Esophagus muscularis mucosa (tissue), 4 donors: ENCODE data around the gene PLG. TPM values are rescaled to one million over a fixed set of nuclear protein-coding genes. Genes with fewer than 3 reads are reported as not detected.
"Not testable (repeated sequence)": the region's sequence is repeated elsewhere in the genome, so short reads cannot be mapped to it uniquely, and the experiment has no call there.

Experiments used
- DNase-seq: peaks from one replicate; pipeline ENCODE4 v3.0.0-alpha.2; 2017; ENCODE audit errors: extremely low spot score
- H3K27ac ChIP-seq, 4 donors: fragments of 200-600 bp; sonication (generic); replicated peaks in 1 of 4; 1 replicate in 3 of 4; 2 replicates in 1 of 4; pipeline ENCODE4 v1.5.1; 2016 to 2019; ENCODE audit warnings: mild to moderate bottlenecking in 1 of 4
- H3K27me3 ChIP-seq, 4 donors: fragments of 200-600 bp; sonication (generic); one replicate each; pipeline versions ENCODE4 v1.5.1 to v1.6.0; 2016 to 2019
- H3K36me3 ChIP-seq, 4 donors: fragments of 200-600 bp; sonication (generic); one replicate each; pipeline ENCODE4 v1.5.1; 2016 to 2019
- H3K4me1 ChIP-seq, 4 donors: fragments of 200-600 bp; sonication (generic); one replicate each; pipeline ENCODE4 v1.5.1; 2016 to 2019
- H3K4me3 ChIP-seq, 4 donors: fragments of 200-600 bp; sonication (generic); 1 replicate in 2 of 4; 2 replicates in 2 of 4; pipeline ENCODE4 v1.5.1; 2016 to 2019; ENCODE audit warnings: mild to moderate bottlenecking in 4 of 4, moderate library complexity in 1 of 4
- H3K9me3 ChIP-seq, 4 donors: fragments of 200-600 bp; sonication (generic); 1 replicate in 3 of 4; 2 replicates in 1 of 4; pipeline ENCODE4 v1.5.1; 2016 to 2019
- CTCF ChIP-seq, 3 experiments: fragments of 200-600 bp in 2 of 3; fragments of 450-650 bp in 1 of 3; sonication (generic) in 2 of 3; IDR thresholded peaks; one replicate each; pipeline ENCODE4 v1.5.1; 2017 to 2019; ENCODE audit warnings: antibody characterized with exemption in 3 of 3, mild to moderate bottlenecking in 2 of 3, moderate library complexity in 1 of 3
- EP300 ChIP-seq: sonication (generic); formaldehyde crosslinking; IDR thresholded peaks from one replicate; pipeline ENCODE4 v1.6.1; 2017; ENCODE audit warnings: antibody characterized with exemption
- POLR2A ChIP-seq: fragments of 450-650 bp; IDR thresholded peaks from one replicate; pipeline ENCODE4 v1.6.1; 2017; ENCODE audit warnings: antibody characterized with exemption, moderate library complexity, mild to moderate bottlenecking, low read depth
- POLR2AphosphoS5 ChIP-seq, 2 donors: sonication (generic); formaldehyde crosslinking; IDR thresholded peaks; one replicate each; pipeline ENCODE4 v1.6.1; 2017; ENCODE audit warnings: antibody characterized with exemption in 2 of 2
- whole genome bisulfite sequencing: methylation state at CpG from one replicate; pipeline ENCODE4 v1.1.5; 2018; 5-methylcytosine and 5-hydroxymethylcytosine counted together
- intact Hi-C: fragments of 100-400 bp; cut with DNase I; formaldehyde crosslinking; loops from one replicate; pipeline ENCODE4 v1.15.1; 2023
- total RNA-seq, 4 donors: library from RNA; depleted of rRNA; stranded (reverse); fragments of >200 nt; gene quantifications; one replicate each; pipeline versions ENCODE4 v1.1.0 to v1.2.1, GENCODE V29; 2016

Gene PLG
- total RNA-seq, 4 donors from 2014 or later: not detected

GRCh38 chr6:160767647-160768019 is 65.6 kb downstream of the PLG start:
- Histone ChIP-seq H3K4me1 (peaks cover 7 to 17% (median 12%) of the 10 kb centered on the region in 4 donors), H3K36me3 (no peaks in the 10 kb centered on the region), H3K9me3 (peaks cover 0 to 3% (median 0%) of the 10 kb centered on the region in 4 donors), H3K27me3 (peaks cover 0 to 9% (median 0%) of the 10 kb centered on the region in 4 donors), H3K4me3 (peak overlapping the region; percentile 53 to 59 (median 54)), H3K27ac (no peak overlapping the region)
- no peak for DNase-seq
- WGBS: 30% methylated on average over 5 of the region's 5 CpGs
- intact Hi-C loops: loop anchor here (5.0 to 10.0 kb wide), 2 partner anchors 35 to 233 kb away; no protein-coding TSS in a partner anchor
- TF ChIP-seq POLR2A (no peak), EP300 (no peak), POLR2AphosphoS5 (IDR thresholded peaks at IDR 0.05) (no peak), CTCF (IDR thresholded peaks at IDR 0.05) (no peak)

- intact Hi-C loops: loop anchor here (5.0 to 10.0 kb wide), 2 partner anchors 36 to 233 kb away; no protein-coding TSS in a partner anchor
- H3K4me3 ChIP-seq: no peak overlapping the region
- H3K27ac ChIP-seq: no peak overlapping the region
- peak; percentile 62 for DNase-seq
- no peak for TF ChIP-seq CTCF (IDR thresholded peaks at IDR 0.05)
- no peak for TF ChIP-seq POLR2AphosphoS5 (IDR thresholded peaks at IDR 0.05)
- no peak for TF ChIP-seq POLR2A
- no peak for TF ChIP-seq EP300
- H3K4me1 ChIP-seq: peaks cover 7 to 17% (median 12%) of the 10 kb centered on the region in 4 donors
- H3K36me3 ChIP-seq: no peaks in the 10 kb centered on the region
- peaks cover 0 to 9% (median 0%) of the 10 kb centered on the region in 4 donors for H3K27me3 ChIP-seq
- no peaks in the 10 kb centered on the region for H3K9me3 ChIP-seq
- 85% methylated on average over 8 of the region's 8 CpGs for WGBS
These were observed 66.1 kb downstream of the PLG start for GRCh38 chr6:160768101-160768500.

GRCh38 chr6:160774399-160774798 is 72.4 kb downstream of the PLG start:
- H3K36me3 ChIP-seq: no peaks in the 10 kb centered on the region
- peaks cover 0 to 5% (median 0%) of the 10 kb centered on the region in 4 donors for H3K9me3 ChIP-seq
- WGBS: 89% methylated on average over 4 of the region's 4 CpGs
- H3K4me1 ChIP-seq: peaks cover 0 to 11% (median 0%) of the 10 kb centered on the region in 4 donors
- TF ChIP-seq POLR2A: no peak
- no peak for TF ChIP-seq EP300
- no peak for TF ChIP-seq POLR2AphosphoS5 (IDR thresholded peaks at IDR 0.05)
- TF ChIP-seq CTCF (IDR thresholded peaks at IDR 0.05): no peak
- no peak overlapping the region for H3K27ac ChIP-seq
- peaks cover 0 to 4% (median 0%) of the 10 kb centered on the region in 4 donors for H3K27me3 ChIP-seq
- intact Hi-C loops: no loop called here
- no peak for DNase-seq
- no peak overlapping the region for H3K4me3 ChIP-seq

- Histone ChIP-seq H3K4me1 (peaks cover 0 to 11% (median 0%) of the 10 kb centered on the region in 4 donors), H3K4me3 (peak overlapping the region in 1 of 4 donors; percentile 6), H3K27ac (no peak overlapping the region), H3K36me3 (no peaks in the 10 kb centered on the region), H3K9me3 (peaks cover 0 to 5% (median 0%) of the 10 kb centered on the region in 4 donors), H3K27me3 (no peaks in the 10 kb centered on the region)
- DNase-seq: no peak
- WGBS: 37% methylated on average over 6 of the region's 6 CpGs
- TF ChIP-seq POLR2AphosphoS5 (IDR thresholded peaks at IDR 0.05) (no peak), EP300 (no peak), POLR2A (no peak), CTCF (IDR thresholded peaks at IDR 0.05) (no peak)
- intact Hi-C loops: no loop called here
These were observed 73.9 kb downstream of the PLG start for GRCh38 chr6:160775792-160776580.

- peak; percentile 7 for DNase-seq
- WGBS: 94% methylated on average over 6 of the region's 6 CpGs
- H3K27me3 ChIP-seq, intact Hi-C loops, H3K4me3 ChIP-seq, H3K27ac ChIP-seq, H3K36me3 ChIP-seq, H3K9me3 ChIP-seq: not testable (repeated sequence)
- H3K4me1 ChIP-seq: peaks cover 0 to 11% (median 0%) of the 10 kb centered on the region in 4 donors
These were observed 77.1 kb downstream of the PLG start for GRCh38 chr6:160779095-160779494.

GRCh38 chr6:160780656-160781055 is 78.6 kb downstream of the PLG start:
- H3K27ac ChIP-seq, H3K36me3 ChIP-seq, H3K9me3 ChIP-seq, DNase-seq, intact Hi-C loops, H3K4me1 ChIP-seq, H3K27me3 ChIP-seq, H3K4me3 ChIP-seq: not testable (repeated sequence)
- WGBS: 96% methylated on average over 3 of the region's 3 CpGs
